Measurements from ENCODE around the gene TMEM92. TPM values are rescaled to one million over a fixed set of nuclear protein-coding genes. Genes with fewer than 3 reads are reported as not detected.

TMEM92 gene
- total and polyA plus RNA-seq, 10 of the 15 experiments (the other 5 are each of a cell fraction or from before 2014, with no cell fraction given), result 0.11 to 1.2 (median 0.32) TPM

- no peak for TF ChIP-seq ZBTB11 (CRISPR knock-in tag; IDR thresholded peaks at IDR 0.05)
These were observed 54.4 kb downstream of the TMEM92 start (continued) for GRCh38 chr17:50328363-50329325.

GRCh38 chr17:50329716-50330115, 55.5 kb downstream of the TMEM92 start:
- in situ Hi-C loops (cut with MboI) (no loop called here), intact Hi-C loops (cut with micrococcal nuclease; ENCODE audit: unreplicated experiment) (no loop called here)
- DNase-seq (ENCODE audit: low read depth, low spot score), result no peak
- Histone ChIP-seq H3K27me3 (replicated peaks in 1 of 2; ENCODE audit: control insufficient read depth in 2 of 2, insufficient read depth in 2 of 2, low read length in 1 of 2) (no peaks in the 10 kb centered on the region), H3K4me1 (ENCODE audit: control insufficient read depth, insufficient read depth, low read length) (peaks cover 3% of the 10 kb centered on the region), H3K9me3 (replicated peaks; ENCODE audit: control insufficient read depth, insufficient read depth, low read length) (no peaks in the 10 kb centered on the region), H4K20me1 (ENCODE audit: control insufficient read depth, insufficient read depth) (no peaks in the 10 kb centered on the region), H3K27ac (ENCODE audit: control insufficient read depth, insufficient read depth) (no peak overlapping the region), H3K4me3 (no peak overlapping the region), H3K36me3 (ENCODE audit: control insufficient read depth in 2 of 2, insufficient read depth in 2 of 2, low read length in 1 of 2) (no peaks in the 10 kb centered on the region), H3K4me2 (ENCODE audit: control insufficient read depth, insufficient read depth) (no peak overlapping the region), H3K79me2 (ENCODE audit: control insufficient read depth, insufficient read depth, low read length) (no peaks in the 10 kb centered on the region), H2AFZ (ENCODE audit: control insufficient read depth, low read depth, low read length) (no peak overlapping the region), H3K9ac (ENCODE audit: control insufficient read depth, insufficient read depth, low read length) (no peak overlapping the region)
- no peak for ATAC-seq
- ChIA-PET SMC1A (ENCODE audit: uncharacterized antibody, unreplicated experiment) (interaction anchor here (0.5 to 3.0 kb wide), 6 partner anchors 11 to 584 kb away, joined by 3 to 11 read pairs (median 5); no protein-coding TSS in a partner anchor), POLR2A (no interaction called here), CTCF (interaction anchor here (0.7 to 8.0 kb wide), 5 partner anchors 20 to 129 kb away, joined by 3 to 72 read pairs (median 4); partner anchors contain the start of gene COL1A1), RAD21 (ENCODE audit: unreplicated experiment) (interaction anchor here (0.9 to 1.6 kb wide), 3 partner anchors 13 to 160 kb away, joined by 3 to 4 read pairs (median 3); no protein-coding TSS in a partner anchor)
- BruUV-seq (replicated peaks), result no TSS peak
- WGBS (ENCODE audit: insufficient coverage, insufficient replicate concordance, low lambda C conversion rate, missing lambda C conversion rate), result 67% methylated on average over 3 of the region's 3 CpGs
- FAIRE-seq, result no peak
- no peak for TF ChIP-seq MYB (IDR thresholded peaks at IDR 0.05; ENCODE audit: borderline replicate concordance, low read depth, low read length)
- no peak for TF ChIP-seq GATAD2B (conservative IDR thresholded peaks at IDR 0.05; ENCODE audit: low read depth)
- no peak for TF ChIP-seq ELK1 (IDR thresholded peaks at IDR 0.05; ENCODE audit: low read depth, low read length)
- no peak for TF ChIP-seq RFX5 (IDR thresholded peaks at IDR 0.05; ENCODE audit: low read depth, low read length)
- no peak for TF ChIP-seq ESRRA (IDR thresholded peaks at IDR 0.05; ENCODE audit: low read length)
- no peak for TF ChIP-seq CHD4 (IDR thresholded peaks at IDR 0.05)
- TF ChIP-seq NFYB (IDR thresholded peaks at IDR 0.05; ENCODE audit: insufficient read depth, low read depth, low read length), result no peak
- no peak for TF ChIP-seq ZBTB4 (CRISPR knock-in tag; IDR thresholded peaks at IDR 0.05)
- no peak for TF ChIP-seq ZNF207 (IDR thresholded peaks at IDR 0.05; ENCODE audit: borderline replicate concordance)
- TF ChIP-seq HCFC1 (IDR thresholded peaks at IDR 0.05; ENCODE audit: low read length), result no peak

Measured in GM12878 (cell line).